ENCODE measurements around the gene MED13. TPM values are rescaled to one million over a fixed set of nuclear protein-coding genes. Genes with fewer than 3 reads are reported as not detected.
A peak's percentile ranks its signal among the peaks of the same experiment; 100 is the strongest.
"Not testable (repeated sequence)": the region's sequence is repeated elsewhere in the genome, so short reads cannot be mapped to it uniquely, and the experiment has no call there.

Gene MED13
- polyA plus RNA-seq, 4 donors, result 44.9 to 55.8 (median 50.4) TPM

DNA sequence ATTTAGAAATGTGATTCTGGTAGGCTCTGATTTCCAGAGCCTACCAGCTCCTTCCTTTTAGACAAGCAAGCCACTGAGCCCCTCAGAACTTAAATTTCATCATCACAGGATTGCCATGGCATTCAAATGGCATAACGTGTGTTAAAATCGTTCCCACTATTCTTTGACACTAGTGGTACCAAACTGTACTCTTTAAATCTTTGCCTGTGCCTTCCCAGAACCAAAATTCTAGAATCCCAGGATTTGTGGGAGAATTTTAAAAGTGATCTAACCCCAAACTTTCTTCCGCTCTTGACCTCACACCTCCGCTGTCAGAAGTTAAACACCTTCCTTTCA is 137.0 kb downstream of the MED13 start:
- no peak for DNase-seq (ENCODE audit: low read depth in 4 of 4, low spot score in 3 of 4)

DNA sequence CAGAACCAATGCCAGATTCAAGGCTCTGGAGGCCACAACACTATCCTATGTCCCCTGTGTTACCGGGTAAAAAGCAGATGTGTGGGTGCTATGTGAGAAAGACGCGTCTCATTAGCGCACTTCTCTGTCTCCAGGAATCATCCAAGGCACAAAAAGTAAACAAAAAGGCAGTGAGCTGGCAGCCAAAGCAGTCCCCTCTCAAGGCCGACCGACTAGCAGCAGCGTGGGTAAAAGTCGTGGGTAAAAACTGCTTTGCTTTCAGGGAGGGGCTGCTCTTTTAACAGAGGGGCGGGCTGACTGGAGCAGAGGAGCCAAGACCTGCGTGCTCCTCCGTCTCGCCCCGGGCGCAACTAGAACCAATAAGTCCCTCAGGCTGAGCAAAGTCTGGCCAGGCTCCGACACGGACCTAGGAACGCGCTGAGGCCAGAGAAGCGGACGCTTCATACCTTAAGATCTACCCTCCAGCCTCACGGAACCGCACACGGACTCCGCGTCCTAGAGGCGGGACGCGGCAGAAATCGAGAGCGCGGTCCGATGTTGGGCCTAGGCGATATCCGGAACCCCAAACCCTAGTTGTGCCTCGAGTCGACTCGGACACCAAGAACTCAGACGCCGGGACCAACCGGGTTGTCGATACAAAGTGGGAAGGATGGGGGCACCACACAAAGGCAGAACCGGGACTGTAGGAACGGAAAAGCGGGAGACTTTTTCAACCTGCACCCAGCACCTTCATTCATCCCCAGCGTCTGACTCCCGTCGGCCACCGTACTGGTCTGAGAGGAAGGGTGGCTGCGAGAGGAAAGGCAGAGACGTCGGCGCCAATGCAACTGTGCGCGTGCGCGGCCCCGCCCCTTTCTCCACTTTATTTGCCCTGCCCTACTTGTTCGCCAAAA is 137.6 kb downstream of the MED13 start, which contains the start of gene INTS2:
Gene INTS2 (minus strand): TSS at position 775 of the 893 bp plus-strand sequence. CDS start 1,338 bp downstream, outside the sequence.
- peak; percentile 90 to 93 (median 92) for DNase-seq (ENCODE audit: low read depth in 4 of 4, low spot score in 3 of 4)

DNA sequence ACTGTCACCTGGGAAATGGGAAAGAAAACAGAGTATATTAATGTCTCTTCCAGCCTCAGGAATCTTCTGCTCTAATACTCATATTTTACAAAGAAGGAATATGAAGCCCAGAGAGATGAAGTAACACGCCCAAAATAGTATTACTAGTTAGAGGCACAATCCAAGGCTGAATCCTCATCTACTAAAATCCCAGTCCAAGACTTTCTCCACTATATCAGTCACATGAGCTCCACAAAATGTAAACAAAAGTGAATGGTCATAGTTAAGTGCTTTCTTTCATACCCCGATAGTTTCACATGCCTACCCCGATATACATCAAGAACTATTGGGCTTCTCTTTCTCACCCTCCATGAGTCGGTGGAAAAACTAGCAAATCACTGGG is 138.3 kb downstream of the MED13 start:
- peak in 1 of 4 donors; percentile 4 for DNase-seq (ENCODE audit: low read depth in 4 of 4, low spot score in 3 of 4)

DNA sequence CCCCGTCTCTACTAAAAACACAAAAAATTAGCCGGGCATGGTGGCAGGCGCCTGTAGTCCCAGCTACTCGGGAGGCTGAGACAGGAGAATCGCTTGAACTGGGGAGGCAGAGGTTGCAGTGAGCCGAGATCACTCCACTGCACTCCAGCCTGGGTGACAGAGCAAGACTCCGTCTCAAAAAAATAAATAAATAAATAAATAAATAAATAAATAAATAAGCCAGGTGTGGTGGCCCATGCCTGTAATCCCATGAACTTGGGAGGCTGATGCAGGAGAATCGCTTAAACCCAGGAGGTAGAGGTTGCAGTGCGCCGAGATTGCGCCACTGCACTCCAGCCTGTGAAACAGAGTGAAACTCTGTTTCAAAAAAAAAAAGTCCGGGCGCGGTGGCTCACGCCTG is 149.9 kb downstream of the MED13 start:
- not testable (repeated sequence) for DNase-seq (ENCODE audit: low read depth in 4 of 4, low spot score in 3 of 4)

DNA sequence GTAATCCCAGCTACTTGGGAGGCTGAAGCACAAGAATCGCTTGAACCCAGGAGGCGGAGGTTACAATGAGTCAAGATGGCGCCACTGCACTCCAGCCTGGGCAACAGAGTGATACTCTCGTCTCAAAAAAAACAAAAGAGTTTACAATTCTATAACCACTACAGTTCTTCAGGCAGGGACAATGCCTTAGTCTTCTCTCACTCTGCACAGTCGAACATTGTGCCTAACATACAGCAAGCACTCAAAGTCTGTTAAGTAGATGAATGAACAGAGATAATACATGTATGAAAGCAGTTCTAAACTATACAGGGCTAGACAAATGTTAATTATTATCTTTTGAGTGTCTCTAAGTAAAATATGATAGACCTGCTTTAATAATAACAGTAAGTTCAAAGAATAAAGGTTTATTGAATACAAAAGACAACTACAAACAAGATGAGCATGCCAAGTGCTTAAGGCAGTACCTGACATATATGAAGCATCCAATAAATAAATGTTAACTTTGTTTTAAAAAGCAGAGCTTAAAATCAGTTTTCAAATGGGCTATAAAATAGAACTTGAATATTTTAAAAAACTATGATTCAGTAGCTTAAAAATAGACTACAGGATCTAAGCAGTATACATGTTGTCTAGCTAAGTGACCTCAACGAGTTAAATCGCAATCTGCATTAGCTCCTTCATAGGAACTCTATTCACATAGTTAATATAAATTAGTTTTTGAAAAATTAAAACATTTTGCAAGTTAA is 156.6 kb downstream of the MED13 start:
- no peak for DNase-seq (ENCODE audit: low read depth in 4 of 4, low spot score in 3 of 4)

DNA sequence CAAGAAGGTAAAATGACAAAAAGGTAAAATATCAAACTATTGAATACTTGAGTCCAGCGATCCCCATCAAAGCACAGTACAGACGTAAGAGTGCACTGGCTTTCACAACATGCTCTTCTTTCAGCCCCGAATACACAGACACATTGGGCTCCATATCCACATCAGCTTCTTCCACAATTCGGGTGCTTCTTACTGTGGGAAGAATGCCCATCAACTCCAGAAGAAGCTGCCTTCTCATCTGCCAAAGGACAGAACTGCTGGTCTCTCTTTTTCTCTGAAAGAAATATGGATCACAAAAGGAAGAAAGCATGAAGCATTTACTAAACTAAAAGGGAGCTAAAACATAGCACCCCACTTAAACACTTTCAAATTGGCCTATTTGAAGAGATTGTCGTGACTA is 157.7 kb downstream of the MED13 start:
- DNase-seq (ENCODE audit: low read depth in 4 of 4, low spot score in 3 of 4), result no peak

DNA sequence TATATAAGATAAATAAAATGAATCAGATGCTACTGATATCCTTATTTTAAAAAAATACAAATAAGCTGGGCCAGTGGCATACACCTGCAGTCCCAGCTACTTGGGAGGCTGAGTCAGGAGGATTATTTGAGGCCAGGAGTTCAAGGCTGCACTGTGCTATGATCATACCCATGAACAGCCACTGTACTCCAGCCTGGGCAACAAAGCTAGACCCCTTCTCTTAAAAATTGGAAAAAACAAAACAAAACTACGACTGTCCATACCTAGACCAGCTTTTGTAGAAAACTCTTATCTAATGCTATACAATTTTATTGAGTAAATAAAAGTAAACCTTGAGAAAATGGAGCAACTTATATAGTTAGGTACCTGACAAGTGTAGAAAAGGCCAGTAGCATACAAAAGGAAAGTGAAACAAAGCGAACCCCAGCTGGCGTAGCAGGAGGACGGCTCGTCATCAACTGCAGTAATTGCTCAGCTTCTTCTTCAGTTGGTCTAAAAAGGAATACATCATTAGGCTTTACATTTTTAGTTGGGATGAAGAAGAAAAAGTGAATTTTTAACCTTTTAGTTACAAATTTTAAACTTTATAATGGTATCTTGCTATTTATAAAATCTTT is 160.9 kb downstream of the MED13 start:
- no peak for DNase-seq (ENCODE audit: low read depth in 4 of 4, low spot score in 3 of 4)

DNA sequence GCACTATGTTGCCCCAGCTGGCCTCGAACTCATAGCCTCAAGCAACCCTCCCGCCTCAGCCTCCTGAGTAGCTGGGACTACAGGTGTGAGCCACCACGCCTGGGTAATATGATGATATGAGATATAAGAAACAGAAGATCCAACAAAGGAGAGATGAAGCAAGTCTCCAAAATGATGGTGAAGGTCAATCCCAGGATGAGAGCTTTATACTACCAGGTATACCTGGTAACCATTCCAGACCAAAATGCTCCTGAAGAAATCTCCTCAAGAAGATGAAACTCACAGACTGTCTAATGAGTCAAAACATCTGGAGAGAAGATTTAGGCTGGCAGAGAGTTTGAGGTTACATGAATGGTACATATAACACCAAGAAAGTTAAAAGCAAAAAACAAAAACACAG is 161.8 kb downstream of the MED13 start:
- DNase-seq (ENCODE audit: low read depth in 4 of 4, low spot score in 3 of 4), result no peak

DNA sequence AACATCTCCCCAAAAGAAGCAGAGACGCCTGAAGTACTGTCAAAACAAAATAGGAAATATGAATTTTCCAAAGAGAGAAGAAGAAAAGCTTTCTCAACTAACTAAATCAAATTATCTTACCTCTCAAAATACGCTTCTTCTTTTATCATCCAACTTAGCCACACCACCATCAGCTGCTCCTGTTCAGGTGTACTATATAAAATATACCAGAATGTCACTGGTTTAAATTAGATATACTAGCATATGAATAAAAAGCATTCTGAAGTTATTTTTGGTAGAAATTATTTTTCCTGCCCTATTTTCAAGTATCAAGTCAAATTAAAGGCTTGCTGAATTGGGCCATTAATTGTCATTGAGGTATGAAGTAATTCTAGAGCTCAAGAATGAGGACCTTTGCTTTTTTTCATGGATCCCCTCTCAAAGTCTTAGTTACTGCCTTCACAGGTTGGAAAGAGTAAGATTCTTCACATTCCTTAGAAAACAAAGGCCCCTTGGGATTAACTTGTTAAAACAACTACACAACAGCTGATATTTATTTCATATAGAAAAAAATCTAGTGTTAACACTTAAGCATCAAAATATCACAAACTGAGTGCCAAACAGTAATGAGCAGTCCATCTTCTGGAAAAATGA is 167.4 kb downstream of the MED13 start:
- no peak for DNase-seq (ENCODE audit: low read depth in 4 of 4, low spot score in 3 of 4)

DNA sequence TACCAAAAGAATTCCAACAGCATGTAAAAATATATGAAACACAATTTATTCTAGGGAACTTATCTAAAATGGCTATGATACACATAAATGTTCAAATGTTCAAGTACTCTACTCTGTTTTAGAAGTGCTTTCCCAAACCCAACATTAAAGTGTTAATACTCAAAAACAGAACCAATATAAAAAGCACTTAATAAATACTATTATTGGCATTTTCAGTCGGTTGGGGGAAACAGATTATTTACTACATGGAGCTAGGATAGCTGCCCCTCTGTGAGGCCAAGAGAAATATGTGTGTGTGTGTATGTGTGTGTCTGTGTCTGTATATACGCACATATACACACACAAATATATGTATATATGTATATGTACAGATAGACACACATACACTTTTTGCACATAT is 169.7 kb downstream of the MED13 start:
- DNase-seq (ENCODE audit: low read depth in 4 of 4, low spot score in 3 of 4), result no peak

DNA sequence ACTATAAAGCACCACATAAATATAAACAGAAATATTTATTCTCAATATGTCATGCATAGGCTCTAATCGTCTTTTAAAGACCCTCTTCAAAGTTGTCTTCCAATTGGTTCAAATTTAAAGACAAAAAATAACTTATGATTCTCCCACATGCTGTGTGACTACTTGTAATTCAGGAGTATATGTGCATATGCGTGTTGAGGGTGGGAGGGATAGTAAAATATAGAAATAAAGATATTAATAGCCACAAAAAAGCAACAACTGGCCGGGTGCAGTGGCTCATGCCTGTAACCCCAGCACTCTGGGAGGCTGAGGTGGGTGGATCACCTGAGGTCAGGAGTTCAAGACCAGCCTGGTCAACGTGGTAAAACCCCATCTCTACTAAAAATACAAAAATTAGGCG is 170.8 kb downstream of the MED13 start:
- not testable (repeated sequence) for DNase-seq (ENCODE audit: low read depth in 4 of 4, low spot score in 3 of 4)

Other genes starting within 250 kb of the MED13 start
- 10 to 100 TPM in 3 of 4 donors, 1 to 10 TPM in 1; 8.1 to 11.7 (median 10.8) TPM for gene BRIP1, start 201.8 kb downstream of the MED13 start, polyA plus RNA-seq (ENCODE audit: insufficient read length in 4 of 4)
- 10 to 100 TPM in 3 of 4 donors, 1 to 10 TPM in 1; 9.8 to 14.0 (median 12.4) TPM for gene INTS2, start 137.3 kb downstream of the MED13 start, polyA plus RNA-seq (ENCODE audit: insufficient read length in 4 of 4)

Measured in right renal pelvis (tissue), 4 donors.